ENCODE measurements around the gene DENND4C. TPM values are rescaled to one million over a fixed set of nuclear protein-coding genes. Genes with fewer than 3 reads are reported as not detected.

Gene DENND4C
- total RNA-seq, result 105 TPM
- long read RNA-seq, full-length matches to known transcripts, result 11 of 57 reads
- long read RNA-seq, partial matches to known transcripts, result 14 of 57 reads
- long read RNA-seq, other reads (novel, unspliced or antisense), result 32 of 57 reads

GRCh38 chr9:19230355-19231125, at the start of gene DENND4C:
DENND4C (plus strand) TSS chr9:19230693; CDS start chr9:19276175, 45,482 bp downstream.
- H3K4me3 ChIP-seq, result peak within 1 kb of the TSS; percentile 99
- no peaks in the 10 kb centered on the region for H3K9me3 ChIP-seq
- peak; percentile 20 for TF ChIP-seq CTCF (IDR thresholded peaks at IDR 0.05)
- peak; percentile 93 to 95 for ATAC-seq
- no peaks in the 10 kb centered on the region for H3K36me3 ChIP-seq
- intact Hi-C loops (cut with DNase I), result no loop called here
- H3K4me1 ChIP-seq, result peaks cover 34% of the 10 kb centered on the region
- no peaks in the 10 kb centered on the region for H3K27me3 ChIP-seq (ENCODE audit: low read depth)
- peak within 1 kb of the TSS; percentile 98 for H3K27ac ChIP-seq
- DNase-seq, result peak; percentile 92

GRCh38 chr9:19180991-19181390, 49.5 kb upstream of the DENND4C start:
- Histone ChIP-seq H3K9me3 (no peaks in the 10 kb centered on the region), H3K27ac (peak overlapping the region; percentile 9), H3K36me3 (no peaks in the 10 kb centered on the region), H3K4me3 (no peak overlapping the region), H3K4me1 (peaks cover 46% of the 10 kb centered on the region), H3K27me3 (ENCODE audit: low read depth) (no peaks in the 10 kb centered on the region)
- no peak for TF ChIP-seq CTCF (IDR thresholded peaks at IDR 0.05)
- DNase-seq (no peak), ATAC-seq (peak in 1 of 2 donors; percentile 16)
- intact Hi-C loops (cut with DNase I), result no loop called here

- Histone ChIP-seq H3K36me3 (no peaks in the 10 kb centered on the region), H3K9me3 (no peaks in the 10 kb centered on the region), H3K27me3 (ENCODE audit: low read depth) (no peaks in the 10 kb centered on the region), H3K4me3 (no peak overlapping the region), H3K27ac (peak overlapping the region; percentile 86), H3K4me1 (peaks cover 49% of the 10 kb centered on the region)
- no peak for ATAC-seq
- intact Hi-C loops (cut with DNase I), result no loop called here
- no peak for DNase-seq
- no peak for TF ChIP-seq CTCF (IDR thresholded peaks at IDR 0.05)
These were observed 48.9 kb upstream of the DENND4C start for GRCh38 chr9:19181561-19181960.

GRCh38 chr9:19184144-19184917, 46.2 kb upstream of the DENND4C start:
- intact Hi-C loops (cut with DNase I), result no loop called here
- ATAC-seq (peak; percentile 94 to 96), DNase-seq (peak; percentile 86)
- Histone ChIP-seq H3K9me3 (no peaks in the 10 kb centered on the region), H3K27me3 (ENCODE audit: low read depth) (no peaks in the 10 kb centered on the region), H3K4me3 (no peak overlapping the region), H3K27ac (peak overlapping the region; percentile 86), H3K4me1 (peaks cover 49% of the 10 kb centered on the region), H3K36me3 (no peaks in the 10 kb centered on the region)
- TF ChIP-seq CTCF (IDR thresholded peaks at IDR 0.05), result no peak

GRCh38 chr9:19185191-19185590, 45.3 kb upstream of the DENND4C start:
- intact Hi-C loops (cut with DNase I), result no loop called here
- peaks cover 49% of the 10 kb centered on the region for H3K4me1 ChIP-seq

More at GRCh38 chr9:19185191-19185590, 45.3 kb upstream of the DENND4C start:
- Histone ChIP-seq H3K27ac (peak overlapping the region; percentile 86), H3K36me3 (no peaks in the 10 kb centered on the region), H3K4me3 (no peak overlapping the region), H3K9me3 (no peaks in the 10 kb centered on the region), H3K27me3 (ENCODE audit: low read depth) (no peaks in the 10 kb centered on the region)
- no peak for ATAC-seq
- no peak for TF ChIP-seq CTCF (IDR thresholded peaks at IDR 0.05)
- no peak for DNase-seq

Data from lower lobe of right lung (tissue), 2 donors.